OCI-M2 (cell line): Measurements from ENCODE around the gene GAL3ST1.
A peak's percentile ranks its signal among the peaks of the same experiment; 100 is the strongest.
"Not testable (repeated sequence)": the region's sequence is repeated elsewhere in the genome, so short reads cannot be mapped to it uniquely, and the experiment has no call there.

Source experiments
- DNase-seq: peaks from one replicate; lab custom pipeline; 2025; ENCODE audit not compliant: unreplicated experiment; lab: John Stamatoyannopoulos, UW

GAL3ST1 gene

GRCh38 chr22:30598986-30599385 is 24.5 kb upstream of the GAL3ST1 start:
- DNase-seq, result no peak

DNA sequence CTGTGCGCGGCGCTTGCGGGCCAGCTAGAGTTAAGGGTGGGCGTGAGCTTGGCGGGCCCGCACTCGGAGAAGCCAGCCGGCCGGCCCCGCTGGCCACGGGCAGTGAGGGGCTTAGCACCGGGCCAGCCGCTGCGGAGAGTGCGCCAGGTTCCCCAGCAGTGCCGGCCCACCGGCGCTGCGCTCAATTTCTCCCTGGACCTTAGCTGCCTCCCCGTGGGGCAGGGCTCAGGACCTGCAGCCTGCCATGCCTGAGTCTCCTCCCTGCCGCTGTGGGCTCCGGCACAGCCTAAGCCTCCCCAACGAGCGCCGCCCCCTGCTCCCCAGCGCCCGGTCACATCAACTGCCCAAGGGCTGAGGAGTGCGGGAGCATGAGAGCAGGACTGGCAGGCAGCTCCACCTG is 22.4 kb upstream of the GAL3ST1 start:
- DNase-seq, result no peak

DNA sequence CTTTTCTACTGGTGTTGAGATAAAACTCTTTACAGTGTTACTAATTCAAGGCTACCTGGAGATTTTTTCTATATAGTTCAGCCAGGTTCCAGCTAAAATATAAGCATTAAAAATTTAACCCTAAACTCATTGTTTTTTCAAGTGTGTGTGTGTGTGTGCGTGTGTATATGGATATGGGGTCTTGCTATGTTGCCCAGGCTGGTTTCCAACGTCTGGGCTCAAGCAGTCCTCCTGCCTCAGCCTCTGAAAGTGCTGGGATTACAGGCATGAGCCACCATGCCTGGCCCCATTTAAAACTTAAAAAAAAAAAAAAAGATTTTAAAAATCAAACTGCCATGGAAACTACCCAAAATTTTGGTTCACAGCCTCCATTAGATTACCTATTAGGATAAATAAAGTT is 21.7 kb upstream of the GAL3ST1 start:
- no peak for DNase-seq

- not testable (repeated sequence) for DNase-seq
Measured at GRCh38 chr22:30592360-30592713, 17.9 kb upstream of the GAL3ST1 start.

- DNase-seq, result peak; percentile 90
Measured at GRCh38 chr22:30591588-30592359, 17.3 kb upstream of the GAL3ST1 start, which contains the start of gene PES1. TSS of gene PES1 (minus strand) at chr22:30591910. CDS start at chr22:30591833, 77 bp downstream.

DNA sequence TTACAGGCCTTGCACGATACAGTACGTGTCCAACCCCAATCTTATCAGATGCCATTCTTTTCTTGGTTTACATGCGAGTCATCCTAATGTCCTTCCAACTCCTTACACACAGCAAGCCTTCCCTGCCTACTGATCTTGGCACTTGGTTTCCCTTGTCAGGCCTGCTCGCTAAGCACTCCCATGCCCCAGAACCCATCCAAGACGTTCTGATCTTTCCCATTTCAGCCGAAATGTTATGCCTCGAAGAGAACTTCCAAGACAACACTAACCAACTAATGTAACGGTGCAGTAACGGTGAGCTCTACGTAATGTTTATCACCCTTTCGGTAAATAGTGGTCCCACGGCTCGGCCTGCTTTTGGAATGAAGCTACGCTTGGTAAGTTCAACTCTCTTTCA is 16.7 kb upstream of the GAL3ST1 start:
- DNase-seq, result no peak

DNA sequence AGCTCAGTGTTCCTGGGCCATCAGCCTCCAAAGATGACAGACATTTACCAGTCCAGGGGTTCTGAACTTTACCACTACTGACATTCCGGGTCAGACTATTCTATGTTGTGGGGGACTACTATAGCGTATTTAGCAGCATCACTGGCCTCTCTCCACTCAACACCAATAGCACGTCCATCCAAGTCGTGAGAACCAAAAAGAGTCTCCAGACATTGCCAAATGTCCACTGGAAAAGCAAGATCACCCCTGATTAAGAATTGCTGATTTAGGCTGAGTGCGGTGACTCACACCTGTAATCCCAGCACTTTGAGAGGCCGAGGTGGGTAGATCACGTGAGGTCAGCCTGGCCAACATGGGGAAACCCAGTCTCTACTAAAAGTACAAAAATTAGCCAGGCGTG is 11.9 kb upstream of the GAL3ST1 start:
- no peak for DNase-seq

- DNase-seq, result no peak
Measured at GRCh38 chr22:30584441-30584840, 10.0 kb upstream of the GAL3ST1 start.

GRCh38 chr22:30582788-30583545 is 8.5 kb upstream of the GAL3ST1 start:
- no peak for DNase-seq

GRCh38 chr22:30582051-30582450 is 7.6 kb upstream of the GAL3ST1 start:
- DNase-seq, result no peak

- DNase-seq, result no peak
Measured at GRCh38 chr22:30580896-30581295, 6.4 kb upstream of the GAL3ST1 start.

- no peak for DNase-seq
Measured at GRCh38 chr22:30578481-30578880, 4.0 kb upstream of the GAL3ST1 start.

- DNase-seq, result no peak
Measured at GRCh38 chr22:30575859-30576258, 1.4 kb upstream of the GAL3ST1 start.

- no peak for DNase-seq
Measured at GRCh38 chr22:30574997-30575671, 669 bp upstream of the GAL3ST1 start.

GRCh38 chr22:30573594-30574094 is 821 bp downstream of the GAL3ST1 start:
- DNase-seq, result no peak

- no peak for DNase-seq
Measured at GRCh38 chr22:30572840-30573593, 1.4 kb downstream of the GAL3ST1 start.

GRCh38 chr22:30572210-30572609 is 2.3 kb downstream of the GAL3ST1 start:
- no peak for DNase-seq

DNA sequence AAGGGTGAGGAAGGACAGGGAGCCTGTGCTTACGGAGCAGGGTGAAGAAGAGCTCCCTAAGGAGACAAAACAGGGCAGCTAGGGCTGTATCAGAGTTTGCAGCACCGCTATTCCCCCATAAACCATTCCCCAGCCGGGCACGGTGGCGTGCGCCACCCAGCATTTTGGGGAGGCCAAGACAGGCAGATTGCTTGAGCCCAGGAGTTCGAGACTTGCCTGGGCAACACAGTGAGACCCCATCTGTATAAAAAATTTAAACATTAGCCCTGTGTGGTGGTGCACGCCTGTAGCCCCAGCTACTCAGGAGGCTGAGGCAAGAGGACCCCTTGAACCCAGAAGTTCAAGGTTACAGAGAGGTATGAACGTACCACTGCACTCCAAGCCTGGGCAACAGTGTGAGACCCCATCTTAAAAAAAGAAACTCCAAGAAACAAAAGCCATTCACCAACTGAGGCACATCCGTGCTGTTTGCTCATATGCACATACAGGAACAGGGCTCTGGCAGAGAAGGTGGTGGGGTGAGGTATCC is 4.7 kb downstream of the GAL3ST1 start:
- DNase-seq, result no peak

DNA sequence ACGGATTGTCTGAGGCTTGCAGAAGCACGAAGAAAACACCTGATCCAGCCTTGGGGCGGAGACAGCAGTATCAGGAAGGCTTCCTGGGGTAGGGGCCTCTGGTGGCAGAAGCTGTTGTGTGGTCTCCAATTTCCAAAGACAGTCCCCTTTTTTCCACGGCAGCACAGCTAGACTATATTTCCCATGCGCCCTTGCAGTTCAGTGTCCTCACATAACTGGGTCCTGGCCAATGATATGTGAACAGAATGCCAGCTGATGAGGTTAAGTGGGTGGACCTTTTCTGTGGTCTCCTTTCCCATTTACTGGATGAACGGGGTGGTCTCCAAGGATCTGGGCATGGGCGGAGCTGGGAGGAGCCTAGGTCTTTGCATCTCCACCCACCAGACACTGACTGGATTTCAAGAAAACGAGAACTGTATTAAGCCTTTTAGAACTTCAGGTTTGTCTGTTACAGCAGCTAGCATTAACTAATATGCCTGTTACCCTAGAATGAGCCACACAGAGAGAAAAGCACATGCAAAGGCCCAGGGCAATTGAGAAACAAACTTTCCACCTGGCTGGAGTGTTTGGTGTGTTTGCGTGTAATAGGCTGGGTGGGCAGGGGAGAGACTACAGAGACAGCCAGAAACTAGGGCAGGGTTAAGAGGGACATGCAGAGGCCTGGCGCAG is 6.2 kb downstream of the GAL3ST1 start:
- DNase-seq, result no peak

DNA sequence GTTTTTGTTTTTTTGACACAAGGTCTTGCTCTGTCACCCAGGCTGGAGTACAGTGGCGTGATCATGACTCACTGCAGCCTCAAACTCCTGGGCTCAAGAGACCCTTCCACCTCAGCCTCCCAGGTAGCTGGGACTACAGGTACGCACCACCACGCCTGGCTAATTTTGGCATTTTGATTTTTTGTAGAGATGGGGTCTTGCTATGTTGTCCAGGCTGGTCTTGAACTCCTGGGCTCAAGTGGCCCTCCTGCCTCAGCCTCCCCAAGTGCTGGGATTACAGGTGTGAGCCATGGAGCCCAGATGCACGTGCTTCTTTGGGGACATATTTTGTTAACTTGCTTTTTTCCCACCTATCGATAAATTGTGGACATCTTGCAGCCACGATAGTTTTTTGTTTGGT is 7.2 kb downstream of the GAL3ST1 start:
- DNase-seq, result not testable (repeated sequence)
